Left ventricle myocardium superior (tissue), 1 donor: ENCODE data around the gene NEBL. TPM values are rescaled to one million over a fixed set of nuclear protein-coding genes. Genes with fewer than 3 reads are reported as not detected.

Experiments
- ATAC-seq: fragments of 200-7000 bp; cut with Tn5 transposase; one replicate; pipeline ENCODE4 v1.9.1; 2020; ENCODE audit warnings: mild to moderate bottlenecking, moderate library complexity
- DNase-seq: peaks from one replicate; pipeline ENCODE4 v3.0.0-alpha.2; 2020
- intact Hi-C: fragments of 100-400 bp; cut with micrococcal nuclease; formaldehyde crosslinking; loops from one replicate; pipeline ENCODE4 v1.11.0; 2022
- total RNA-seq: library from RNA; stranded (reverse); fragmentation: NEBNext Ultra II Directional; extraction: Animal tissue kit (Norgen Biotek cat#: 25700); gene quantifications from one replicate; pipeline ENCODE4 v1.2.1, GENCODE V29; 2021
- donor health status: DM: no; HTN: yes; CAD: no; lungs with severe emphysema.

Gene NEBL
- total RNA-seq, 1 donor from 2014 or later = 781 TPM

DNA sequence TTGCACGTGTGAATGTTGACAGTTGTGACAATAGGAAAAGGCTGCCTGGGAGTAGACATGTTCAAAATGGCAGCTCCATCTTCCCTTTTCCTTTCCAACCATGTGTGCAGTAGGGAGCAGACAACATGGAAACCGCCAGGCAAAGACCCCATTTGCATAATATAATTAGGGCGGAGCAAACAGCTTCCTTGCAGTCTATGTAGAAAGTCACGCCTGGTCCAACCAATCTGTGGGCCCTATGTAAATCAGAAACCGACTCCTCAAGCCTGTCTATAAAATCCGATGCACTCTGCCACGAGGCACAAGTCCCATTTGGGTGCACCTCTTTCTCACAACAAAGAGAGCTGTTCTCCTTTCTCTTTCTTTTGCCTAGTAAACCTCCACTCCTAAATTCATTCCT lies 19.6 kb downstream of the NEBL start:
- intact Hi-C loops = no loop called here
- DNase-seq (no peak), ATAC-seq (peak; percentile 24)

GRCh38 chr10:20874261-20874660 lies 22.9 kb downstream of the NEBL start:
- ATAC-seq = peak; percentile 16
- intact Hi-C loops = no loop called here

GRCh38 chr10:20871970-20872369 lies 25.1 kb downstream of the NEBL start:
- DNase-seq = no peak
- peak; percentile 8 for ATAC-seq
- intact Hi-C loops = no loop called here

More at GRCh38 chr10:20874261-20874660, 22.9 kb downstream of the NEBL start:
- DNase-seq = no peak

GRCh38 chr10:20870834-20871233 lies 26.3 kb downstream of the NEBL start:
- ATAC-seq (no peak), DNase-seq (no peak)
- intact Hi-C loops = no loop called here

DNA sequence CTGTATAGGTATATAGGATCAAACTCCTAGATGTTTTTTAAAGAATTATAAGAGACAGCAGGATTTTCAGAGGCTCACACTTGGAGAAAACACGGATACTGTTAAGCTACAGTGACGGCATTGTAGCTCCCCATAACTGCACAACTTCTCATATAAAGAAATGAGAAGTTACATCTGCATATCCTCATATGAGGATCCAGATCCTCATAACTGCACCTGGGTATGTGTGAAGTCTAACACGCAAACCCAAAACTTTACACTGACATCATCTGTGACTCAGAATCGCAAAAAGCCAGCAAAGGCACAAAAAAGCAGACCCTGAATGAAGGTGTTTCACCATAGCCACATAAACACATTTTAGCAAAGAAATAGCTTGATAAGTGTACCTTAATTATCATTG lies 34.1 kb downstream of the NEBL start:
- intact Hi-C loops = no loop called here

GRCh38 chr10:20858292-20859124 lies 38.6 kb downstream of the NEBL start:
- no peak for ATAC-seq
- intact Hi-C loops = no loop called here
- no peak for DNase-seq

More for the DNA sequence above, 34.1 kb downstream of the NEBL start:
- ATAC-seq (no peak), DNase-seq (no peak)

GRCh38 chr10:20856484-20856883 lies 40.6 kb downstream of the NEBL start:
- ATAC-seq = peak; percentile 70
- intact Hi-C loops = no loop called here
- DNase-seq = no peak

- DNase-seq = no peak
- intact Hi-C loops = no loop called here
- ATAC-seq = no peak
Measured at GRCh38 chr10:20855398-20856038, 41.6 kb downstream of the NEBL start.

DNA sequence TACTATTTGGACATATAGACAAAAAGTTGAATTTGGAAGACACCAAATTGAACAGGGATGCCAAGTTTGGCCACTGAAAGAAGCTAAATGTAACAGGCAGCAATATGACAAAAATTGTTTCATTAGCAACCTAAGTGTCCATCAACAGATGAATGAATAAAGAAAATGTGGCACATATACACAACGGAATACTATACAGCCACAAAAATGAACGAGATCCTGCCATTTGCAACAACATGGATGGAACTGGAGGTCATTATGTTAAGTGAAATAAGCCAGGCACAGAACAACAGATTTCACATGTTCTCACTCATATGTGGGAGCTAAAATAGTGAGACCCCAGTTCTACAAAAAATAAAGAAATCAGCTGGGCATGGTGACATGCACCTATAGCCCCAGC lies 43.8 kb downstream of the NEBL start:
- DNase-seq (no peak), ATAC-seq (no peak)
- intact Hi-C loops = no loop called here

- ATAC-seq (no peak), DNase-seq (no peak)
- intact Hi-C loops = no loop called here
Measured at GRCh38 chr10:20852303-20852702, 44.8 kb downstream of the NEBL start.

DNA sequence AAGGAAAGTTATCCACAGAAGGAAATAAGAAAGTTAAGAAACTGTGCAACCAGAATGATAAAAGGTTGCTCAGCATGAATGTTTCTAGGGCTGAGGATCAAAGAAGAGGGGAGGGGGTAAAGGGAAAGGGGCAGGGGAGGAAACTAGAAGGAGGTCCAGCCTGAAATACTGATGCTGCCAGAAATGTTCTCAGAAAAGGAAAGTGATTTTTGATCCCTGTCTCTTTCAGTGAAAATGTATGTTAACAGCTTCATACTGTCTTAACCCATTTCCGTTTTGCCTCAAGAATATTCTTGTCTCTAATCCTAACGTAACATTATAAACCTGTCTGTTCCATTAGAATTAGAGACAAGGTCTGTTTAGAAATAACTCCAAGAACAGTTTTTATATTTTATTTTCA lies 49.6 kb downstream of the NEBL start:
- ATAC-seq = no peak
- intact Hi-C loops = no loop called here
- no peak for DNase-seq

DNA sequence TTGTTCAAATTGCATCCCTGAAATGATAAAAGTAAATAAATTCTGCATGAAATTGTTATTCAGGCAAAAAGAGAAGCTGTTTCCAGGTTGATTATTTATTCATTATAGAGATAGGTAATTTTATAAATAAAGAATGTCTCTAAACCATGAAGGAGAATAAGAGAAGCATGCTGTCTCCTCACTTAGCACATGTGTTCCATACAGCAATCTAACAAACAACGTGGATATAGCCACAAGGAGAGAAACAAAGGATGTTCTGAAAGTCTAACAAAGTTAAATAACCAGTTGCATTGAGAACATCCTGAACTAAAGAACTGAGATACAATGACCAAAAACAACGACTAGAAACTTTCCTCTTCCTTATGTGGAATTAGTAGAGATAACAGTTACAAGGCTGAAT lies 50.8 kb downstream of the NEBL start:
- no peak for DNase-seq
- ATAC-seq = no peak
- intact Hi-C loops = no loop called here

DNA sequence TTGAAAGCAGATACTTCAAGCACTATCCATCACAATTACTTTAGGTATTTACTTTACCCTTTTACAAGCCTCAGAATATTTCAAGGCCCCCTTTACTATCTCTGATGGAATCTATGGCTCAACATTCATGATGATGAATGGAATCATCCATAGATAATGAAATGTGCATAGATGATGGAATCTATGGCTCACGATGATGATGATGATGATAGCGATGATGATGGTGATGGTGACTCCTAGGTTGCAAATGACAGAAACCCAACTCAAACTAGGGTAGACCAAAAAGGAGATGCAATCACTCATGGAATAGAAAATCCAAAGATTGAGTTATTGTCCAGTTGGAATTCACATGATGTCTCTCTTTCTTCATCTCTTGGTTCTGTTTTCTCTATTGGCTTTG lies 55.7 kb downstream of the NEBL start:
- DNase-seq (no peak), ATAC-seq (no peak)
- intact Hi-C loops = no loop called here

- intact Hi-C loops = no loop called here
- no peak for ATAC-seq
Measured at GRCh38 chr10:20839910-20840309, 57.2 kb downstream of the NEBL start.

DNA sequence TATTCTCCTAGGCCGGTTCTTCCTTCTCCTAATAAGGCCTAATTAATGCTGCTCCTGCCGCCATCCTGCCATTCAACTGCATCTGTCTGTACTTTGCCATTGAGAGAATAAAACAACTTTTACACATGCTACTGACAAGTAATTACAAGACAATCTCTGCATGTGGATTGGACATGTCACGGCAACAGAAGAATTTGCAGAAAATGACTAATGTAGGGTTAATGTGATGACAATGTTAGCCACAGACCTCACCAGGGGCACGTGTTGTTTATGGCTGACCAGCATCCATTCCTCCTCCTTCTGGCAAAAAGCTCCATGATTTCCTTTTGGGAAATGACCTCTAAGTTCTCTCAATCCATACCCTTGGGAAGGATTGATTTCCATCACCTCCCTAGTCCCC lies 58.0 kb downstream of the NEBL start:
- DNase-seq (no peak), ATAC-seq (no peak)
- intact Hi-C loops = no loop called here

More at GRCh38 chr10:20839910-20840309, 57.2 kb downstream of the NEBL start:
- no peak for DNase-seq

DNA sequence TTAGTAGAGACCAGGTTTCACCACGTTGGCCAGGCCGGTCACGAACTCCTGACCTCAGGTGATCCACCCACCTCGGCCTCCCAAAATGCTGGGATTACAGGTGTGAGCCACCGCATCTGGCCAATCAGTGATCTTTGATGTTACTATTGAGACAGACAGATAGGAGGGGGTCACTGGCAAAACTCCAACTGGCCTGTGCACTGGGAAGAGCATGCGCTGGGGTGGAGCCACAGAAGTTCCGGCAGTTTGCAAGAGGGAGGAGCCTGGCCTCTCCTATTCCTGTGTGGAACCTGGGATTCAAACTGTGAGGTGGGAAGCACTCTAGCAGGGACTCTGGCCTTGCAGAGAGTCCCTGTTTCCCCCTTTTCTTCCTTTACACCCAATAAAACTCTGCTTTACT lies 60.7 kb downstream of the NEBL start:
- no peak for DNase-seq
- intact Hi-C loops = no loop called here
- ATAC-seq = peak; percentile 37

GRCh38 chr10:20835335-20835734 lies 61.8 kb downstream of the NEBL start:
- ATAC-seq = peak; percentile 23
- DNase-seq = no peak
- intact Hi-C loops = no loop called here

- ATAC-seq = no peak
- DNase-seq = no peak
- intact Hi-C loops = no loop called here
Measured at GRCh38 chr10:20834825-20835224, 62.3 kb downstream of the NEBL start.

- no peak for ATAC-seq
- intact Hi-C loops = no loop called here
- no peak for DNase-seq
Measured at GRCh38 chr10:20822825-20823224, 74.3 kb downstream of the NEBL start.

DNA sequence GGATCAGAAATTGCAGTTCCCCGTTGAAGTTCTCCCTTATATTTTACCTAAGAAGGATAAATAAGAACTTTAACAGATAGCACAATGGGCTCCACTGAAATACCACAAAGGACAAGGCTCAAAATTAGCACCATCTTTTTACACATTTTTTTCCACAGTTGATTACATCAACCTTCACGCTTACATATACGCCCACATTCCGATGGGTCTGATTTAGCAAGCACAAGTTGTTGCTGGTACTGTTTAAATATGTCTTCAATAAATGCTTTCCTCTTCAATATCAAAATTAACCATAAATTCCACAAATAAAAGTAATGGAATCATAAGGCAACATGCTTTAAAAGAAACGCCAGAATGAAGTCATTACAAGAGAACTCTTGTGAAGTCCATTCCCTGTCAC lies 79.5 kb downstream of the NEBL start:
- DNase-seq (no peak), ATAC-seq (no peak)
- intact Hi-C loops = no loop called here

GRCh38 chr10:20817116-20817515 lies 80.0 kb downstream of the NEBL start:
- DNase-seq (no peak), ATAC-seq (no peak)
- intact Hi-C loops = no loop called here
